IPS-NIHi7 (cell line): ENCODE measurements around the gene BICRA.

Source experiments
- DNase-seq: peaks from one replicate; pipeline ENCODE4 v3.0.0; 2012; ENCODE audit warnings: mixed read lengths; ENCODE audit errors: extremely low spot score

Gene BICRA

DNA sequence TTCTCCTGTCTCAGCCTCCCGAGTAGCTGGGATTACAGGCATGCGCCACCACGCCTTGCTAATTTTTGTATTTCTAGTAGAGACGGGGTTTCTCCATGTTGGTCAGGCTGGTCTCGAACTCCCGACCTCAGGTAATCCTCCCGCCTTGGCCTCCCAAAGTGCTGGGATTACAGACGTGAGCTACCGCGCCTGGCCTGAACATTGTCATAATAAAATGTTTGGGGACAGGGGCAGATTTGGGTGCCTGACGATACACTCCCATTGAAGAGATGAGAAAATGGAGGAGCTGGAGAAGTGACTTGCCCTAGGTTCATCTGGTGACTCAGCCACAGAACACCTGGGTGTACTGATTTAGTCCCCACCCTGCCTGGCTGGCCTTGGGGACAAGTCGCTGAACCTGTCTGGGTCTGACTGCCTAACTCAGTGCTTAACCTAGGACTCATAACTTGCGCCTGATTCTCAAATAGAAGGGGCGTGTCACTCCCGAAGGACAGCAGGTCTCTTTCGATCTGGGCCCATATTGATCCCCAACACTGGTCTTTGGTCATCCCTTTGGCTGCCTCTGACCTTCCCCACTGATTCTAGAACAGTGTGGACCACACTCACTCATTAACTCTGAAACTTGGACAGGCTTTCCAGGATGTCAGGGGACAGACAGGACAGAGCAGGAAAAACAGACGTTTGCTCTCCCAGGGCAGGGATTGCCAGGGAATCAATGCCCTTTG is 7.6 kb upstream of the BICRA start:
- DNase-seq, result no peak

DNA sequence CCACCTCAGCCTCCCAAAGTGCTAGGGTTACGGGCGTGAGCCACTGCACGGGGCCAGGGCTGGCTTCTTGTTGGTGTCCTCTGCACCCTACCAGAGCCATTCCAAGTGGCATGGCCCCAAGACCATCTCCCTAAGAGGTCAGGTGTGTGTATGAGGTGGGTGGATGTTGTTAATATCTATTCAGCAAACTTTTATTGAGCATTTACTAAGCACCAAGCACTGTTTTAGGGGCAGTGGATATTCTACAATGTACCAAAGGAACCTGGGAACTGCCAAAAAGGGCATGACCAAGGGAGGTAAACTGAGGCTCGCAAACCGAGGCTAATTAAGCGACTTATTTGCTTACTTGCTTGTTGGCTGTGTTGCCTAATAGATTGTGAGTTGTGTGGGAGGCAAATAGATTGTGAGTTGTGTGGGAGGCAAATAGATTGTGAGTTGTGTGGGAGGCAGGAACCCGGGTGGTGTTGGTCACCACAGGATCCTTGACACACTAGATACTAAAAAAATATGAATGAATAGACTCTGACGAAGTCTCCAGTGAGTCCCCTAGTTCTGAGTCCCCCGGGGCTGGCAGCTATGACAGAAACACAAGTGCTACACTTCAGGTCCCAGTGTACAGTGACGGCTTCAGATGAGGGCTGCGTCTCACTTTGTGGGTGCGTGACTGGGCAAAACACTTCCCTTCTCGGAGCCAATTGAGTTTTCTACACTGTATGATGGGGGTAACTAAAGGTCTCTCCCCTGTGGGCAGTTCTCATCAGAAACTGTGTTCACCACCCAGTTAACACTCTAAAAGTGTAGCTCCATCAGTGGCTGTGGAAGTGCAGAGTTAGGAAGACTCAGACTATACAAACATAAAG is 5.0 kb upstream of the BICRA start:
- no peak for DNase-seq

GRCh38 chr19:47607564-47608073 is 1.3 kb upstream of the BICRA start:
- no peak for DNase-seq

- peak; percentile 94 for DNase-seq
Measured at GRCh38 chr19:47608074-47608918, 638 bp upstream of the BICRA start.

- no peak for DNase-seq
Measured at GRCh38 chr19:47609906-47610894, 1.3 kb downstream of the BICRA start.

DNA sequence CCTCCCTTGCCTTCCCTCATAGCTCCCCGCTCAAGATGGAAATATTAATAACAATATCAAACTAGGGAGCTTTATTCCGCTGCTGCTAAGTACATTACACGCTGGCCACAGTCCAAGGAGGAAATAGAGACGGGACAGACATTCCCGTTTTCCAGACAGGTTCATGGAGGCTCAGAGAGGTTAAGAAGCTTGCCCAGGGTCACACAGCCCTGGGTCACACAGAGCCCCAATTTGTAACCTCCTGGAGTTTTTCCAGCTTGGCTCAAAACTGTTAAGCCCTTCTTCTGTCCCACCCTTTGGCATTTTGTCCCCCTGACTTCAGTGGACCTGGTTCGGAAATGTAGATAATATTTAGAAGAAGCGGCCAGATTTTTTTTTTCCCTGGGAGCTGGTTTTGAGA is 2.0 kb downstream of the BICRA start:
- DNase-seq, result no peak

GRCh38 chr19:47613165-47614020 is 4.5 kb downstream of the BICRA start:
- peak; percentile 74 for DNase-seq

DNA sequence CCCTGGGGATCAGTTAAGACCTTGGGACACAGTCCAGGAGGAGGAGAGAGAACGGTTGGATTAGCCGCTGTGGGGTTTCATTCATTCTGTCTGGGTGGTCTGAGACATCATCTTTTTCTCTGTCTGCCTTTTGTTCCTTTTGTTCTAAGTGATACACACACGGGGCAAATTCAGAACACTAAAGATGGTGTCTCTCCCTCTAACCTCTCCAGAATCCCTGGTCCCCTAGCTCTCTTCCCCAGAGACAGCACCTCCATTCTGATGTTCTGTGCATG is 5.0 kb downstream of the BICRA start:
- no peak for DNase-seq

DNA sequence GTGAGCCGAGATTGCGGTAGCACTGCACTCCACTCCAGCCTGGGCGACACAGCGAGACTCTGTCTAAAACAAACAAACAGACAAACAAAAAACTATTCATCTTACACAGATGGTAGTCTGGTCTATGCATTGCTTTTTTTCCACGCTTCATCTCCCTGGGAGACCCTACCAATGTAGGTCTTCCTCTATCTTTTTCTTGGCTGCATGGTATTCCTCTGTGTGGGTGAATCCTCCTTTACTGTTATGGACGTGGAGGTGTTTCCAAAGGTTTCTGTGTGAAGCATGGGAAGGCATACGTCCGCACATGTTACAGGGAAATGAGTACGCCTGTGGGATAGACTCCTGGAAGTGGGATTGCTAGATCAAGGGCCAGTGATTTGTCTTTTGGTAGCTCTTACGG is 5.6 kb downstream of the BICRA start:
- DNase-seq, result no peak

GRCh38 chr19:47615230-47615629 is 6.3 kb downstream of the BICRA start:
- DNase-seq, result no peak

GRCh38 chr19:47615714-47616113 is 6.8 kb downstream of the BICRA start:
- no peak for DNase-seq

GRCh38 chr19:47618771-47619170 is 9.8 kb downstream of the BICRA start:
- no peak for DNase-seq

GRCh38 chr19:47619763-47620162 is 10.8 kb downstream of the BICRA start:
- peak; percentile 58 for DNase-seq

- no peak for DNase-seq
Measured at GRCh38 chr19:47623151-47623920, 14.4 kb downstream of the BICRA start.

DNA sequence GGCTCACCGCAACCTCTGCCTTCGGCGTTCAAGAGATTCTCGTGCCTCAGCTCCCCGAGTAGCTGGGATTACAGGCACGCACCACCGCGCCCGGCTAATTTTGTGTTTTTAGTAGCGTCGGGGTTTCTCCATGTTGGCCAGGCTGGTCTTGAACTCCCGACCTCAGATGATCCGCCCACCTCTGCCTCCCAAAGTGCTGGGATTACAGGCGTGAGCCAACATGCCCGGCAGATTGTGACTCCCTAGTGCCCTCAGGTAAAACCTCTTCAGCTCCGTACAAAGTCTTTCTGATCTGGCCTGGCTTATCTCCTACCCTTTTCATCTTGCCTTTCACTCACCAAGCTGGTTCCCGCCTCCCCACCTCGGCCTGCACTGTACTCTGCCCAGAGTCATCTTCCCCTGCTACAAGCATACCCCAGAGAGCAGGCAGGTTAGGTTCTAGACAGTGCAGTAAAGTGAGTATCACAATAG is 15.0 kb downstream of the BICRA start:
- DNase-seq, result no peak

GRCh38 chr19:47625650-47626049 is 16.7 kb downstream of the BICRA start:
- DNase-seq, result no peak

DNA sequence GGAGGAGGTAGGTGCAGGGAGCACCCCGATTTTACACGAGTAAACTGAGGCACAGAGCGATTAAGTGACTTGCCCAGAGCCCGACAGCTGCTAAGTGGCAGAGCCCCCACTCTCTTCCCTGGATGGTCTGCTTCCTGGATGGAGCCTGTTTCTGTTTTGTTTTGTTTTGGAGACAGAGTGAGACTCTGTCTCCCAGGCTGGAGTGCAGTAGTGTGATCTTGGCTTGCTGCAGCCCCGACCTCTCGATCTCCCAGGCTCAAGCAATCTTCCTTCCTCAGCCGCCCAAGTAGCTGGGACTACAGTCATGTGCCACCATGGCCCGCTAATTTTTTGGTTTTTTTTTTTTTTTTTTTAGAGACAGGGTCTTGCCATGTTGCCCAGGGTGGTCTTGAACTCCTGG is 17.3 kb downstream of the BICRA start:
- DNase-seq, result no peak

DNA sequence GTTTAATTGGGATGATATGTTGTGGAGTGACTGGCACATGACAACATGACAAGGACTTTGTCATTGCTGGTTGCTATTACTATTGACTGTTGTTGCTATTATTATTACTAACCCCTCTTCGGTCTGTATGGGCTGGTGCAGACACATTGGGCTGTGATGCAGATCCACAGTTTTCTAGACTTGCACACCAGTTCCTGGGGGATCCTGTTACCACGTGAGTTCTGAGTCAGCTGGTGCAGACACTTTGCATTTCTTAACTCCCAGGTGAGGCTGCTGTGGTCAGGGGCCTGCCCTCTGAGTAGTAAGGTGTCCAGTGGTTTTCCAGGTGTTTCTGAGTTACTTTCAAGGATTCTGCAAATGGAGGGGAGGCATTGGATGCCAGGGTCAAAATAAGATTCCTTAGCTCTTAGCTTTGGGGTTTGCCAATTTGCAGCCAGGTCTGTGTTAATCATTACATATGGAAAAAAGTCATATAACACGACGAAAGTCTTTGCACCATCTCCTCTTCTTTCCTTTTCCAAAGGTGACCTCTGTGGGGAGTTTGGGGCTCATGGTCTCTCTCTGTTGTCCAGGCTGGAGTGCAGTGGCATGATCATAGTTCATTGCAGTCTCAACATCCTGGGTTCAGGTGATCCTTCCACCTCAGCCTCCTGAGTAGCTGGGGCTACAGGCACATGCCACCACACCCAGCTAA is 19.3 kb downstream of the BICRA start:
- DNase-seq, result no peak

DNA sequence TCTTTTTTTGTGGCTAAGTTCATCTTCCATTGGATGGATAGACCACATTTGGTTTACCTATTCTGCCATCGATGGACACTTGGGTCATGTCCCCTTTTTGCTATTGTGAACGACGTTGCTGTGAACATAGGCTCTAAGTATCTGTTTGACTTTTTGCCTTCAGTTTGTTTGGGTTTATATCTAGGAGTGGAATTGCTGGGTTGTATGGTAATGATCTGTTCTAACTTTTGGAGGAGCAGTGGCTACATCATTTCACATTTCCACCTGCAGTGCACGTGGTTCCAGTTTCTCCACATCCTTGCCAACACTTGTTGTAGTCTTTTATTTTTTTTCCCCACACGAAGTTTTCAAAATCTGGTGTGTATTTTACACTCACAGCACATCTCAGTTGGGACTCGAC is 21.7 kb downstream of the BICRA start:
- no peak for DNase-seq
